ENCODE measurements around the gene TRAF2.

GRCh38 chr9:136839229-136840139 lies 46.8 kb upstream of the TRAF2 start:
- TF ChIP-seq USF2 (IDR thresholded peaks at IDR 0.05; ENCODE audit: low read depth, low read length), result no peak
- TF ChIP-seq, protein P1, sequence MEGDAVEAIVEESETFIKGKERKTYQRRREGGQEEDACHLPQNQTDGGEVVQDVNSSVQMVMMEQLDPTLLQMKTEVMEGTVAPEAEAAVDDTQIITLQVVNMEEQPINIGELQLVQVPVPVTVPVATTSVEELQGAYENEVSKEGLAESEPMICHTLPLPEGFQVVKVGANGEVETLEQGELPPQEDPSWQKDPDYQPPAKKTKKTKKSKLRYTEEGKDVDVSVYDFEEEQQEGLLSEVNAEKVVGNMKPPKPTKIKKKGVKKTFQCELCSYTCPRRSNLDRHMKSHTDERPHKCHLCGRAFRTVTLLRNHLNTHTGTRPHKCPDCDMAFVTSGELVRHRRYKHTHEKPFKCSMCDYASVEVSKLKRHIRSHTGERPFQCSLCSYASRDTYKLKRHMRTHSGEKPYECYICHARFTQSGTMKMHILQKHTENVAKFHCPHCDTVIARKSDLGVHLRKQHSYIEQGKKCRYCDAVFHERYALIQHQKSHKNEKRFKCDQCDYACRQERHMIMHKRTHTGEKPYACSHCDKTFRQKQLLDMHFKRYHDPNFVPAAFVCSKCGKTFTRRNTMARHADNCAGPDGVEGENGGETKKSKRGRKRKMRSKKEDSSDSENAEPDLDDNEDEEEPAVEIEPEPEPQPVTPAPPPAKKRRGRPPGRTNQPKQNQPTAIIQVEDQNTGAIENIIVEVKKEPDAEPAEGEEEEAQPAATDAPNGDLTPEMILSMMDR (conservative IDR thresholded peaks at IDR 0.05; ENCODE audit: low read depth, low read length), result no peak
- no peak for TF ChIP-seq BHLHE40 (IDR thresholded peaks at IDR 0.05; ENCODE audit: low read depth, low read length)
- no peak for TF ChIP-seq CEBPB (IDR thresholded peaks at IDR 0.05; ENCODE audit: low read depth, low read length)
- no peak for TF ChIP-seq POLR2A (IDR thresholded peaks at IDR 0.05; ENCODE audit: low read depth, low read length)
- no peak for TF ChIP-seq RFX5 (IDR thresholded peaks at IDR 0.05; ENCODE audit: low read depth, low read length)
